DND-41 (cell line): Measurements from ENCODE around the gene HRH1.

Experiments
- ATAC-seq: fragments of 200-7000 bp; cut with Tn5 transposase; 3 replicates; pipeline ENCODE4 v1.9.1; 2021; ENCODE audit warnings: low read depth; ENCODE audit not compliant: insufficient read depth
- DNase-seq: peaks from one replicate; pipeline ENCODE4 v3.0.0-alpha.2; 2020
- H2AFZ ChIP-seq: 2 replicates; pipeline ENCODE4 v1.6.0; 2012; ENCODE audit warnings: low read depth, low read length
- H3K27ac ChIP-seq: 2 replicates; pipeline ENCODE4 v1.5.1; 2012; ENCODE audit warnings: low read length, inconsistent platforms
- H3K27me3 ChIP-seq: fragments of 200-600 bp; sonication (generic); 2 replicates; pipeline ENCODE4 v1.6.0; 2012; ENCODE audit warnings: low read length, mild to moderate bottlenecking, inconsistent platforms; ENCODE audit not compliant: insufficient read depth, poor library complexity
- H3K36me3 ChIP-seq: 2 replicates; pipeline ENCODE4 v1.5.1; 2012; ENCODE audit warnings: low read length, inconsistent platforms; ENCODE audit not compliant: insufficient read depth
- H3K4me1 ChIP-seq: 2 replicates; pipeline ENCODE4 v1.5.1; 2012; ENCODE audit warnings: mild to moderate bottlenecking, low read length; ENCODE audit not compliant: insufficient read depth
- H3K4me2 ChIP-seq: 2 replicates; pipeline ENCODE4 v1.6.0; 2012; ENCODE audit warnings: mild to moderate bottlenecking, moderate library complexity, low read length, inconsistent platforms; ENCODE audit not compliant: insufficient read depth
- H3K4me3 ChIP-seq, 2 experiments: fragments of 200-600 bp in 1 of 2; shearing (Covaris generic) in 1 of 2; 2 replicates each; pipeline ENCODE4 v1.5.1; 2012 to 2016; ENCODE audit warnings: inconsistent platforms in 2 of 2, low read length in 2 of 2, mild to moderate bottlenecking in 2 of 2, low read depth in 1 of 2, moderate library complexity in 1 of 2
- H3K79me2 ChIP-seq: 2 replicates; pipeline ENCODE4 v1.6.0; 2012; ENCODE audit warnings: low read length, inconsistent platforms; ENCODE audit not compliant: insufficient read depth
- H3K9ac ChIP-seq: 2 replicates; pipeline ENCODE4 v1.6.0; 2012; ENCODE audit warnings: low read depth, mild to moderate bottlenecking, inconsistent platforms, low read length, moderate library complexity
- H3K9me3 ChIP-seq: 2 replicates; pipeline ENCODE4 v1.5.1; 2012; ENCODE audit warnings: low read length, moderate library complexity, mild to moderate bottlenecking, inconsistent platforms; ENCODE audit not compliant: insufficient read depth, severe bottlenecking
- H4K20me1 ChIP-seq: 2 replicates; pipeline ENCODE4 v1.6.0; 2012; ENCODE audit warnings: low read length; ENCODE audit not compliant: insufficient read depth
- EZH2 ChIP-seq: IDR thresholded peaks from 3 replicates; pipeline ENCODE4 v1.6.1; 2012; ENCODE audit warnings: borderline replicate concordance, low read depth, mild to moderate bottlenecking, moderate library complexity, low read length, inconsistent platforms; ENCODE audit not compliant: severe bottlenecking
- TF ChIP-seq, protein P1 (sequence below): IDR thresholded peaks from 2 replicates; pipeline ENCODE4 v1.5.1; 2012; ENCODE audit warnings: borderline replicate concordance, low read length, moderate library complexity, mild to moderate bottlenecking; ENCODE audit not compliant: poor library complexity, severe bottlenecking; ENCODE audit errors: extremely low read depth

Gene HRH1

DNA sequence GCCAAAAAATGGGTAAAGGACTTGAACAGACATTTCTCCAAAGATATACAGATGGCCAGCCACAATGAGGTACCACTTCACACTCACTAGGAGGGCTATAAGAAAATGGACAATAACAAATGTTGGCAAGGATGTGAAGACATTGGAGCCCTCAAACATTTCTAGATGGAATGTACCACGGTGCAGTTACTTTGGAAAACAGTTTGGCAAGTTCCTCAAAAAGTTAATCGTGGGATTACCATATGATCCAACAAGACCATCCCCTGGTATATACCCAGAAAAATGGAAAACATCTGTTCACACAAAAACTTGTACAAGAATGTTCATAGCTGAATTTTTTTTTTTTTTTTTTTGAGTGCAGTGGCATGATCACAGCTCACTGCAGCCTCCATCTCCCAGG lies 15.9 kb upstream of the HRH1 start:
- no peak for DNase-seq
- H3K27ac ChIP-seq: no peak overlapping the region
- no peaks in the 10 kb centered on the region for H3K36me3 ChIP-seq
- no peak overlapping the region for H3K4me2 ChIP-seq
- no peak for ATAC-seq
- H3K79me2 ChIP-seq: no peaks in the 10 kb centered on the region
- H3K9ac ChIP-seq: no peak overlapping the region
- TF ChIP-seq, protein P1, sequence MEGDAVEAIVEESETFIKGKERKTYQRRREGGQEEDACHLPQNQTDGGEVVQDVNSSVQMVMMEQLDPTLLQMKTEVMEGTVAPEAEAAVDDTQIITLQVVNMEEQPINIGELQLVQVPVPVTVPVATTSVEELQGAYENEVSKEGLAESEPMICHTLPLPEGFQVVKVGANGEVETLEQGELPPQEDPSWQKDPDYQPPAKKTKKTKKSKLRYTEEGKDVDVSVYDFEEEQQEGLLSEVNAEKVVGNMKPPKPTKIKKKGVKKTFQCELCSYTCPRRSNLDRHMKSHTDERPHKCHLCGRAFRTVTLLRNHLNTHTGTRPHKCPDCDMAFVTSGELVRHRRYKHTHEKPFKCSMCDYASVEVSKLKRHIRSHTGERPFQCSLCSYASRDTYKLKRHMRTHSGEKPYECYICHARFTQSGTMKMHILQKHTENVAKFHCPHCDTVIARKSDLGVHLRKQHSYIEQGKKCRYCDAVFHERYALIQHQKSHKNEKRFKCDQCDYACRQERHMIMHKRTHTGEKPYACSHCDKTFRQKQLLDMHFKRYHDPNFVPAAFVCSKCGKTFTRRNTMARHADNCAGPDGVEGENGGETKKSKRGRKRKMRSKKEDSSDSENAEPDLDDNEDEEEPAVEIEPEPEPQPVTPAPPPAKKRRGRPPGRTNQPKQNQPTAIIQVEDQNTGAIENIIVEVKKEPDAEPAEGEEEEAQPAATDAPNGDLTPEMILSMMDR: no peak
- no peak for TF ChIP-seq EZH2
- H3K4me1 ChIP-seq: peaks cover 11% of the 10 kb centered on the region
- no peaks in the 10 kb centered on the region for H3K27me3 ChIP-seq
- H4K20me1 ChIP-seq: no peaks in the 10 kb centered on the region
- no peak overlapping the region for H3K4me3 ChIP-seq
- no peaks in the 10 kb centered on the region for H3K9me3 ChIP-seq
- H2AFZ ChIP-seq: no peak overlapping the region

DNA sequence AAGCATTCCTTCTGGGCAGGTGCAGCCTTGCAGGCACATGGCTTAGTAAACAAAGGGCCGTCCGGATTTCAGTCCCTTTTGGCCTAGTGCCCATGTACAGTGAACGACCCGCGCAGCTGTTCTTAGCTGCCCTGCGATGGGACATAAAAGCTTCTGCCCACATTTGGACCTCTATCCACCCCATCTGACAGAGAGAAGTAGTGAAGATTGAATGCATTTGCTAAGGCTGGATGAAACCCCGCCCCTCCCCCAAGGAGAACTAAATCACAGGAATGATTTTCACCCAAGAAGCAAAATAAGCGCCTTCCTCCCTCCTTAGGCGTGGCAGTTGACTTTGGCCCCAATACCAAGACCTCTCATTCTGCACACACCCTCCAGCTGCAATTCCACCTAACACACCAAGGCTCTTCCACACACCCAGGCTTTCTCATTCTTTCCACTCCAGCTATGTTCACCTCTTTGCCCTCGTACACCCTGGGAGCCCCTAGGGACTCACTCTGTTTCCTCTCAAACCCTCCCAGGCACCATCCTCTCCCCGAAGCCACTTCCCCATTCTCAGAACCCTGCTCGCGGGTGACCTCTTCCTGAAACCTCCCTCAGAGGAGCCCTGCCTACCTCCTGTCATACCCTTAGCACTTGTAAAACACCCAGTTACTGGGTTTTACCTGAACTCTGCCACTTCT lies 14.1 kb upstream of the HRH1 start:
- no peaks in the 10 kb centered on the region for H3K79me2 ChIP-seq
- no peaks in the 10 kb centered on the region for H3K36me3 ChIP-seq
- H3K4me2 ChIP-seq: no peak overlapping the region
- no peak overlapping the region for H3K27ac ChIP-seq
- TF ChIP-seq, protein P1: no peak
- TF ChIP-seq EZH2: no peak
- H3K4me3 ChIP-seq: no peak overlapping the region
- H3K9ac ChIP-seq: no peak overlapping the region
- peak; percentile 67 for DNase-seq
- no peaks in the 10 kb centered on the region for H3K27me3 ChIP-seq
- peaks cover 11% of the 10 kb centered on the region for H3K4me1 ChIP-seq
- H2AFZ ChIP-seq: no peak overlapping the region
- H3K9me3 ChIP-seq: no peaks in the 10 kb centered on the region
- peak; percentile 96 for ATAC-seq
- no peaks in the 10 kb centered on the region for H4K20me1 ChIP-seq

DNA sequence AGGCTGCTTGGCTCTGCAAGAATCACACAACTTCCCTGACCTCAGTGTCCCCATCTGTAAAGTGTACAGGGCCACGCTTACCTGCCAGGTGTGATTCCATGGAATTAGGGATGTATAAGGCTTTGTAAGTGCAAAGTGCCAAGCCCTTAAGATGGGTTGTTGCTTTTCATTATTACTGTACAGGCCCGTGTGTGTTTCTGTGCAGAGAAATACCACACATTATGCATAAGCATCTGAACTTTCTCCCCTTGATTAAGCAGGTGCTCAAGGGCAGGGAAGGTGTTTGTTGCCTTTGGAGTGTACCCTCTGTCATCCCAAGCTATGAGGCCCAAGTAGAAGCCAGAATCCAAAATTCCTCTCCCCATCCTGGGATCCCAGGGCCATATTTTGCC lies 13.6 kb upstream of the HRH1 start:
- no peaks in the 10 kb centered on the region for H3K79me2 ChIP-seq
- no peak overlapping the region for H3K4me2 ChIP-seq
- DNase-seq (no peak), ATAC-seq (no peak)
- no peaks in the 10 kb centered on the region for H3K36me3 ChIP-seq
- peaks cover 11% of the 10 kb centered on the region for H3K4me1 ChIP-seq
- H3K27ac ChIP-seq: no peak overlapping the region
- no peak overlapping the region for H2AFZ ChIP-seq
- H3K4me3 ChIP-seq: no peak overlapping the region
- no peaks in the 10 kb centered on the region for H3K27me3 ChIP-seq
- H3K9me3 ChIP-seq: no peaks in the 10 kb centered on the region
- no peak for TF ChIP-seq EZH2
- TF ChIP-seq, protein P1: no peak
- H4K20me1 ChIP-seq: no peaks in the 10 kb centered on the region
- H3K9ac ChIP-seq: no peak overlapping the region

DNA sequence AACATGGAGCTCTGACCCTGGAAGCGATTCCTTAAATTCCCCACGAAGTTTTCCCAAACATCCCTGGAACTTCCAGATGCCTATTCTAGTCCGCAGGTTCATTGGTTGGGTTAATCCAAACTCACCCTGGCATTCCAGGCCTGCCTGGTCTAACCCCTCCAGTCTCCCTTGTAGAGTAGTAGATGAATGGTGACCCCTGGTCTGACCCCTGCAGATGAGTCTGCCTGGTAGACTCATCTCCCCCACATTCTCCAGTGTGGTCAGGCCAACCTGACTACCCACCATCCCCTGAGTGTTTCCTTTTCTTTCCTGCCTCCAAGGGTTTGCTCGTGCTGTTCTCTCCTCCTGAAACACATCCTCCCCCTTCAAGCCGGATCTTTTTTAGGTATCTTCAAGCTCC lies 10.8 kb upstream of the HRH1 start:
- Histone ChIP-seq H3K27ac (no peak overlapping the region), H3K36me3 (no peaks in the 10 kb centered on the region), H3K4me2 (no peak overlapping the region), H3K9ac (no peak overlapping the region), H3K4me1 (peaks cover 11% of the 10 kb centered on the region), H3K9me3 (no peaks in the 10 kb centered on the region), H3K27me3 (no peaks in the 10 kb centered on the region), H2AFZ (no peak overlapping the region), H3K4me3 (no peak overlapping the region), H3K79me2 (no peaks in the 10 kb centered on the region), H4K20me1 (no peaks in the 10 kb centered on the region)
- TF ChIP-seq, protein P1: no peak
- no peak for TF ChIP-seq EZH2
- ATAC-seq (no peak), DNase-seq (no peak)
